ENCODE data around the gene MCM3. TPM values are rescaled to one million over a fixed set of nuclear protein-coding genes. Genes with fewer than 3 reads are reported as not detected.

The MCM3 gene
- total and polyA plus RNA-seq, 3 donors from 2014 or later = 41.1 to 55.9 (median 53.4) TPM

DNA sequence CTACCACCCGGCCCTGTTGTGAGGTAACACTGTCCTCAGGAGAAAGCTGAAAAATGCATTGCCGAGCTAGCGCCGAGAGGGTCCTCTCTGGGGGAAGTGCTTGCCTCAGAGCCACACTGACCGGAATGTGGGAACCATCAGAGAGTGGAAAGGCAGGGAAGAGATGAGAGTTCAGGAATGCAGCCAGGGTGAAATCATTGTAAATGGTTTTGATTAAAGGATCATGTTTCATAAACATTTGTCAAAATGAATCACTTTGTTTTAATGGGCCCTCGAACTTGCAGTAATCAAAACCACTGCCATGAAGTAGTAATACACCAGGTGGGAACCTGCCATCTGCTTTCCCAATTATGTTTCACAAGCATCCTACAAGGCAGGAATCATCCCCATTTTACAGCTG lies 23.3 kb downstream of the MCM3 start:
- Histone ChIP-seq H3K27me3 (no peaks in the 10 kb centered on the region), H3K4me1 (no peaks in the 10 kb centered on the region), H3K9me3 (no peaks in the 10 kb centered on the region), H3K36me3 (ENCODE audit: low read depth, missing control alignments) (no peaks in the 10 kb centered on the region), H3K4me3 (no peak overlapping the region), H3K27ac (no peak overlapping the region)
- DNase-seq = no peak
- TF ChIP-seq, protein P1, sequence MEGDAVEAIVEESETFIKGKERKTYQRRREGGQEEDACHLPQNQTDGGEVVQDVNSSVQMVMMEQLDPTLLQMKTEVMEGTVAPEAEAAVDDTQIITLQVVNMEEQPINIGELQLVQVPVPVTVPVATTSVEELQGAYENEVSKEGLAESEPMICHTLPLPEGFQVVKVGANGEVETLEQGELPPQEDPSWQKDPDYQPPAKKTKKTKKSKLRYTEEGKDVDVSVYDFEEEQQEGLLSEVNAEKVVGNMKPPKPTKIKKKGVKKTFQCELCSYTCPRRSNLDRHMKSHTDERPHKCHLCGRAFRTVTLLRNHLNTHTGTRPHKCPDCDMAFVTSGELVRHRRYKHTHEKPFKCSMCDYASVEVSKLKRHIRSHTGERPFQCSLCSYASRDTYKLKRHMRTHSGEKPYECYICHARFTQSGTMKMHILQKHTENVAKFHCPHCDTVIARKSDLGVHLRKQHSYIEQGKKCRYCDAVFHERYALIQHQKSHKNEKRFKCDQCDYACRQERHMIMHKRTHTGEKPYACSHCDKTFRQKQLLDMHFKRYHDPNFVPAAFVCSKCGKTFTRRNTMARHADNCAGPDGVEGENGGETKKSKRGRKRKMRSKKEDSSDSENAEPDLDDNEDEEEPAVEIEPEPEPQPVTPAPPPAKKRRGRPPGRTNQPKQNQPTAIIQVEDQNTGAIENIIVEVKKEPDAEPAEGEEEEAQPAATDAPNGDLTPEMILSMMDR (IDR thresholded peaks at IDR 0.05) = no peak
- TF ChIP-seq POLR2A (IDR thresholded peaks at IDR 0.05) = no peak
- WGBS, 2 donors = 84 to 92% methylated on average over 6 of the region's 6 CpGs
- intact Hi-C loops (cut with DNase I; ENCODE audit: low total_unique reads) = no loop called here

DNA sequence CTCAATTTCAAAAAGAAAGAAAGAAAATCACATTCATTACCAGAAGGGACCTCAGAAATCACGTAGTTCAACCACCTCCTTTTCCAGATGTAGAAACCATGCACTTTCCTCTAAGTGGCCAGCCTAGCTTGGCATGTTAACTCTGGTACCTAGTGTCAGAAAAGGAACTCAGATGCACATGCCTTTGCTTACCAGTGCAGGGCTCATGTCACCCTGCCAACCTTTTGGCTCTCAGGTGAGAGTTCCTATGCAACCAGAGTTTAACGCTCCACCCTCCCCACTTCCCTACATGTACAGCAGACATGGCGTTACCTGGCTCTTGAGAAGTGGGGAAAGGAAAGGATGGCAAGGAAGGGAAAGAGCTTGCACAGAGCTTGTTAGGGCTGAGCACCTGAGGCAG lies 23.9 kb downstream of the MCM3 start:
- Histone ChIP-seq H3K4me3 (no peak overlapping the region), H3K27me3 (no peaks in the 10 kb centered on the region), H3K4me1 (no peaks in the 10 kb centered on the region), H3K9me3 (no peaks in the 10 kb centered on the region), H3K27ac (no peak overlapping the region), H3K36me3 (ENCODE audit: low read depth, missing control alignments) (no peaks in the 10 kb centered on the region)
- 94 to 96% methylated on average over 3 of the region's 3 CpGs for WGBS, 2 donors
- TF ChIP-seq, protein P1 (IDR thresholded peaks at IDR 0.05) = no peak
- TF ChIP-seq POLR2A (IDR thresholded peaks at IDR 0.05) = no peak
- intact Hi-C loops (cut with DNase I; ENCODE audit: low total_unique reads) = no loop called here
- no peak for DNase-seq

DNA sequence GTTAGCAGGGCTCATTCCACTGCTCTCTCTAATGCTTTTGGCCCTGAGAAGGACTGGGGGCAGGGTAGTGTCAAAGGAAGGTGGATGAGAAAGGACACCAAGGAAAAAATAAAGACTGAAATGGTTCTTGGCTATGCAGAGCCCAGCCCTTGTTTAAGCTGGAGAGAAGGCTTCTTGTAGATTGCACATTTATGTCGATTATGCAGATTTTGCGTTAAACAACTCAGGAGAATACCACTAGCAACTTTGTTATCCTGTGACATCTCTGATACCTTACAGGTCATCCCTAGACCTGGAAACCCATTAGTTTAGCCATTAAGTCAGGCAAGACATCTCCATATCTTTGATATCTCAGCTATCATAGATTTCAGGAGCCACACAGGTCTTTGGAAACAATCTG lies 29.1 kb downstream of the MCM3 start:
- H3K4me3 ChIP-seq = no peak overlapping the region
- H3K27ac ChIP-seq = no peak overlapping the region
- no peaks in the 10 kb centered on the region for H3K36me3 ChIP-seq (ENCODE audit: low read depth, missing control alignments)
- H3K27me3 ChIP-seq = no peaks in the 10 kb centered on the region
- H3K9me3 ChIP-seq = no peaks in the 10 kb centered on the region
- no peaks in the 10 kb centered on the region for H3K4me1 ChIP-seq
- 94 to 96% methylated on average over 2 of the region's 2 CpGs for WGBS, 2 donors
- TF ChIP-seq, protein P1 (IDR thresholded peaks at IDR 0.05) = no peak
- TF ChIP-seq POLR2A (IDR thresholded peaks at IDR 0.05) = no peak
- no peak for DNase-seq
- intact Hi-C loops (cut with DNase I; ENCODE audit: low total_unique reads) = loop anchor here (10.0 kb wide), 1 partner anchor 549 kb away; the partner anchor contains the start of gene GSTA1

DNA sequence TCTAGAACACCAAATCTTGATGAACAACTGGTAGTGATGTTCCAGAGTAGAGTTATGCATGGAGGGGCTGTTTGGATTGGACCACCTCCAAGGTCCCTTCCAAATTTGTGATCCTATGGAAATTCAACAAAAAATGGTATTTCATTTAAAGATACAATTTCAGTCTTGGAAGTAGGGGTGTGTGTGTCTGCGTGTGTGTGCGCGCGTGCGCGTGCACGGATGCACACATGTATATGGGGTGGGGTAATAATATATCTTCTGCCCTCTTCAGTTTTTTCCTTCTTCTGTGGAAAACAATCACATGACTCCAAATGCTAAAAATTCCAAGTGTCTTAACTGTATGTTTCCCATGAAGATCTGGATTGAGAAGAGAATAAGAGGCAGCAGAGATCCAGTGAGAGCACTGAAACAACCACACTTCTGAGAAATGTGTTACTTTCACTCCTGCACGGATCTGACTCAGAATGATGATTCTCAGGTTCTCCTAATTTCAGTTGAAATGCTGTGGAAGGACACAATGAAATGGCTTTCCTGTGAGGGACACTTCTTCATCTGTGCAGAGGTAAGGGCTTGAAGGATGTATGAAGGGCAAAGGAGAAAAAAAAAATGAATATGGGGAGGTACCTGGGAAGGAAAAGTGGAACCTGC lies 29.7 kb downstream of the MCM3 start:
- Histone ChIP-seq H3K27me3 (no peaks in the 10 kb centered on the region), H3K27ac (no peak overlapping the region), H3K4me1 (no peaks in the 10 kb centered on the region), H3K9me3 (no peaks in the 10 kb centered on the region), H3K36me3 (ENCODE audit: low read depth, missing control alignments) (no peaks in the 10 kb centered on the region), H3K4me3 (no peak overlapping the region)
- TF ChIP-seq, protein P1 (IDR thresholded peaks at IDR 0.05) = no peak
- TF ChIP-seq POLR2A (IDR thresholded peaks at IDR 0.05) = no peak
- WGBS, 2 donors = 91 to 94% methylated on average over 8 of the region's 8 CpGs
- DNase-seq = no peak
- intact Hi-C loops (cut with DNase I; ENCODE audit: low total_unique reads) = loop anchor here (10.0 kb wide), 1 partner anchor 550 kb away; the partner anchor contains the start of gene GSTA1

DNA sequence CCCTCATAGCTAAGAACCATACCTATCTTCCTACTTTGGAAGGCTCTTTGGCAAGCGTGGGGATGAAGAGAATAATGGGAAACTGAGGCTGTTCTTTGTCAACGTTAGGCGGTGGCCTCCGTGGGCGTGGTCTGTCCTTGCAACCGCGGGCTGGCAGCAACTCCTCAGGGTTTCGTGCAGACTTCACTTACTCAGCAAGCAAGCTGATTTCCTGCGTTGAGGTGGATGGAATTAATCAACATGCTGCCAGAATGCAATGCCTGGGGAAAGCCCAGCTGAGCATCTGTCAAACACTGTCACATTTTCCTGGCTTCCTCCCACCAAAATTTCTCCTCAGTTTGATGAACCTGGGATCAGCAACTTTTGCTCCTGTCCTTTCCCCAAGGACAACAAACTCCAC lies 31.0 kb downstream of the MCM3 start:
- Histone ChIP-seq H3K27ac (no peak overlapping the region), H3K9me3 (no peaks in the 10 kb centered on the region), H3K4me3 (no peak overlapping the region), H3K27me3 (no peaks in the 10 kb centered on the region), H3K4me1 (no peaks in the 10 kb centered on the region), H3K36me3 (ENCODE audit: low read depth, missing control alignments) (no peaks in the 10 kb centered on the region)
- DNase-seq = no peak
- WGBS, 2 donors = 47 to 57% methylated on average over 9 of the region's 9 CpGs
- intact Hi-C loops (cut with DNase I; ENCODE audit: low total_unique reads) = loop anchor here (10.0 kb wide), 1 partner anchor 551 kb away; the partner anchor contains the start of gene GSTA1
- TF ChIP-seq, protein P1 (IDR thresholded peaks at IDR 0.05) = no peak
- TF ChIP-seq POLR2A (IDR thresholded peaks at IDR 0.05) = no peak

All from testis (tissue), 3 donors.